AG04449 (cell line): ENCODE results near the gene DISC1.

Experiments used
- CTCF ChIA-PET: fragments of 350-600 bp; formaldehyde crosslinking; extraction: SDS; loops from one replicate; lab custom pipeline; 2021; ENCODE audit warnings: antibody characterized with exemption; lab: Yijun Ruan, JAX
- POLR2A ChIA-PET: fragments of 400-600, 350-600 bp; formaldehyde crosslinking; extraction: SDS; loops from one replicate; lab custom pipeline; 2020; ENCODE audit warnings: antibody characterized with exemption, inconsistent platforms; lab: Yijun Ruan, JAX
- DNase-seq: peaks from one replicate; pipeline ENCODE4 v3.0.0-alpha.2; 2010; ENCODE audit warnings: low read depth, low spot score
- H3K4me3 ChIP-seq: 2 replicates; pipeline ENCODE4 v1.5.1; 2011; ENCODE audit warnings: low read depth, mild to moderate bottlenecking, control low read depth, low read length
- TF ChIP-seq, protein P1 (sequence below): IDR thresholded peaks from one replicate; pipeline ENCODE4 v1.5.1; 2011; ENCODE audit warnings: mild to moderate bottlenecking, moderate library complexity, low read length, control low read depth, inconsistent platforms; ENCODE audit not compliant: insufficient read depth; ENCODE audit errors: missing control alignments

DISC1 gene

DNA sequence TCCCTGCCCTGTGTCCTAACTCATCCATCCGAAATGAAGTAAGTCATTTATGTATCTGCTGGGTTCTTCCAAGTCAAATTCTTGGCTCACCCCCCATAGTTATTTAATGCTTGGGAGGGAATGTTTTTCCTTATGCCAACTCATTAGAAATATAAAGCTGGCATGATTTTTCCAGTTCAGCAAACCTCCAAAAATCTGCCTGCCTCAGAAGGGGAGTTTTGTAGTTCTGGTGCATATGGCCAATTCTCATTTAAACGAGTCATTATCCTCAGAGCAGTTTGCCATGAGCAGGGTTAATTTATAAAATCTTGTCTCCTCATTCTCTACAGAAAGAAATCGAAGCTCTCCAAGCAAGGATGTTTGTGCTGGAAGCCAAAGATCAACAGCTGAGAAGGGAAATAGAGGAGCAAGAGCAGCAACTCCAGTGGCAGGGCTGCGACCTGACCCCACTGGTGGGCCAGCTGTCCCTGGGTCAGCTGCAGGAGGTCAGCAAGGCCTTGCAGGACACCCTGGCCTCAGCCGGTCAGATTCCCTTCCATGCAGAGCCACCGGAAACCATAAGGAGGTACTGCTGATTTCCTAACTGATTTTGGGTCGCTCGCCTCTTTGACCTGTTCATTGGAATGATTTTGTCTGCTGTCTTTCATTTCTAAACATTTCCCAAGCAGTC, 144.1 kb downstream of the DISC1 start:
- no peak for DNase-seq
- CTCF ChIA-PET, result interaction anchor here (0.8 to 7.7 kb wide), 2 partner anchors 9 to 13 kb away, joined by 3 to 69 read pairs; no protein-coding TSS in a partner anchor
- TF ChIP-seq, protein P1, sequence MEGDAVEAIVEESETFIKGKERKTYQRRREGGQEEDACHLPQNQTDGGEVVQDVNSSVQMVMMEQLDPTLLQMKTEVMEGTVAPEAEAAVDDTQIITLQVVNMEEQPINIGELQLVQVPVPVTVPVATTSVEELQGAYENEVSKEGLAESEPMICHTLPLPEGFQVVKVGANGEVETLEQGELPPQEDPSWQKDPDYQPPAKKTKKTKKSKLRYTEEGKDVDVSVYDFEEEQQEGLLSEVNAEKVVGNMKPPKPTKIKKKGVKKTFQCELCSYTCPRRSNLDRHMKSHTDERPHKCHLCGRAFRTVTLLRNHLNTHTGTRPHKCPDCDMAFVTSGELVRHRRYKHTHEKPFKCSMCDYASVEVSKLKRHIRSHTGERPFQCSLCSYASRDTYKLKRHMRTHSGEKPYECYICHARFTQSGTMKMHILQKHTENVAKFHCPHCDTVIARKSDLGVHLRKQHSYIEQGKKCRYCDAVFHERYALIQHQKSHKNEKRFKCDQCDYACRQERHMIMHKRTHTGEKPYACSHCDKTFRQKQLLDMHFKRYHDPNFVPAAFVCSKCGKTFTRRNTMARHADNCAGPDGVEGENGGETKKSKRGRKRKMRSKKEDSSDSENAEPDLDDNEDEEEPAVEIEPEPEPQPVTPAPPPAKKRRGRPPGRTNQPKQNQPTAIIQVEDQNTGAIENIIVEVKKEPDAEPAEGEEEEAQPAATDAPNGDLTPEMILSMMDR, result no peak
- no peak overlapping the region for H3K4me3 ChIP-seq
- POLR2A ChIA-PET, result no interaction called here

DNA sequence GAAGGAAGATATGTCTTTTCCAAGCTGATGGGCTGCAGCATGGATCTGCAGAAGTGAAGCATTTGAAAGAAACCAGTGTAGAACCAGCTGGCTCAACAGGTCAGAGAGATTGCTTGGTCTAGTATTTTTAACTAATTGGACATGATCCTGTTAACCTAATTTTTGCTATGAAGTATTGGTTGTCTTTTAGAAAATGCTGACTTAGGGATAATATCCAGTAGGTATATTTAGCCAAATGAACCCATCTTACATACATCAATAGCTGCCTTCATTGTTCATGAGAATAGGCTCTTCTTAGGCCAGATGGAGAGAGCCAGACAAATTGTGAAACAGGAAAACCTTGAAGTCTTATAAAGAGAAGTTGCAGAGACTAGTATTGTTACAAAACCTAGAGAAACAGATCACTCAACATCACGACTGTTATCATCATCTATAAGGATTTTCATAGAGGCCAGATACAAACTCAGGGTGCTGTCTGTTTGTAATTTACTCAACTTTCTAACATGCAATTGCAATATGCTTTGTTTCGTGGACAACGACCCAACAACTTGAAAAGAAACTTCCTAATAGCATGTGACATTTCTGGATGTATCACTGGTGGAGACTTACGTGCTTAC, 148.2 kb downstream of the DISC1 start:
- ChIA-PET CTCF (interaction anchor here (1.1 to 7.7 kb wide), 6 partner anchors 8 to 32 kb away, joined by 3 to 69 read pairs (median 8); no protein-coding TSS in a partner anchor), POLR2A (no interaction called here)
- H3K4me3 ChIP-seq, result no peak overlapping the region
- TF ChIP-seq, protein P1, result no peak
- no peak for DNase-seq

DNA sequence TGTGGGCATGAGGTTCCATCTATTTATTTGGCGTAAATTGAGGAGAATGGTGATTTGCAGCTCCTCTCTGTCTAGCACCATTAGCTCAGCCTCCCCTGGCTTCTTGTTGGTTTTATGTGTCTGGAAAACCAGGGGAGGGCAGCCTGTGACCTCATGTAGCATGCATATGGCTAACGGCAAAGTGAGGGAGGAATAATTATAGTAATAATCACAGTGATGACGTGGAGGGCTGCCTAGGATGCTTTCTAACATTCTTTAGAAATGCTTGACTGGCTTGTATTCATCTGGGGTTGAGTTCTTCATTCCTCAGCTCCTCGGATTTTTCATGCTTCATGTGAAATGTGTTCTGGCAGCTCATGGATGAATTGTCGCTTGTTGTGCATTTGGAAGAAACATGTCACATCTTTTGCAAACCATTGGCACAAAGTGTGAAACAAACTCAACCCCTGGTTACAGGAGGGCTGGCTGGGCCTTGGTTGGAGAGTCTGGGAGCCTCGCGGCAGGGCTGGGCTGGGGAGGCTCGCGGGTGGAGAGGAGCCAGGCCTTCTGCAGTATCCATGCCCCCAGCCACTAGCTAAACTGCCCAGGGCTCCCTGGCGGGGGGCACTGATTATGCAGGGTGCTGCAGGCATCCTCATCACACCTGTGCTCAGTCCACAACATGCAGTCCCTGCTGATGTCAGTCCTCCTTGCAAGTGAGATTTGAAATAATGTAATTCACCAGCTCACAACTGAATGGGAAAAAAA, 149.6 kb downstream of the DISC1 start:
- TF ChIP-seq, protein P1, result peak; percentile 0
- peak; percentile 89 for DNase-seq
- ChIA-PET CTCF (interaction anchor here (1.2 to 7.7 kb wide), 6 partner anchors 9 to 94 kb away, joined by 3 to 69 read pairs (median 8); no protein-coding TSS in a partner anchor), POLR2A (interaction anchor here (0.8 kb wide), 1 partner anchor 23 kb away, joined by 5 read pairs; no protein-coding TSS in a partner anchor)
- no peak overlapping the region for H3K4me3 ChIP-seq

DNA sequence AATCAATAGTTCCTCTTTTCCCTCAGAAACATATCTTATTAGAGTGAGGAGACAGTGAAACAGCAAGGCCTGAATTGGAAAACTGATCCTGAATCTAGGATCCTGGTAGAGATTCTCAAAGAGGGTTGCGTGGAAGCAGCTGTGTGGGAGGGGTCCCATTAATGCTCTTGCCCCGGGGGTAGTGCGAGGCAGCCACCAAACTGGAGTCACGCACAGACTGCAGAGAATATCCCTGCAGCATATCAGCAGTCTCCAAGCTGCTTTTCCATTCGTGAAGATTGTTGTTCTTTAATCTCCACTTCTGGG, 150.1 kb downstream of the DISC1 start:
- no peak overlapping the region for H3K4me3 ChIP-seq
- ChIA-PET CTCF (interaction anchor here (1.2 to 7.7 kb wide), 5 partner anchors 8 to 94 kb away, joined by 3 to 69 read pairs (median 10); no protein-coding TSS in a partner anchor), POLR2A (no interaction called here)
- TF ChIP-seq, protein P1, result no peak
- no peak for DNase-seq

DNA sequence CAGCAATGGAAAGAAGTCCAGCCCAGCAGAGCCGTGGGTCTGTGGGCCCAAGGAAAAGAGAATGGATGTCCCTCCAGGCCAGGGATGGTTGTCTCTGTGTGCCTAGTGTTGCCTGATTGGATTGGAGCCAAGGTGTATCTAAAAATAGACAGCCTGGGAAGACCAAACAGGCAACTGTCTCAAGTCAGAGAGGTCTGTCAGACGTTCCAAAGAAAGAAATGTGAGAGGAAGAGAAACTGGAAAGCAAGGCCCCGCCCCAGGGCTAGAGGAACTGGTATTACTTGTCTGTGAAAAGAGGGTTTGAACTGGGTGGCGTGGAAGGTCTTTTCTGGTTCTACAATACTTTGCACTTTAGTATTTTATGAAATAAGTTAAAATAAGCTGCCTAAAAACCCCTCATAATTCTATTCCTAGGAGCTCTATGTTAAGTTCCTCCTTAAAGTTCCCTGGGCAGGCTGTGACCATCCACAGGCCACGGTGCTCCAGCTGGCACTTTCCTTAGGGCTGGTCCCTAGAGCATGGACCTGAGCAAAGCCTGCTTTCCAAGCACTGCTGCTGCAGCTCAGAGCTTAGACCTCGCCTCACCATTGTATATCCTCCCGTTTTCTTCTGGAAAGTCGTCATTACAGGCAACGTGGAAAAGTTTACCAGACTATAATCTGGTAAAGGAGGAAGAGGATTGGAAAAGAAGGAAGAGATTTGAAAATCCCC, 151.6 kb downstream of the DISC1 start:
- no peak for DNase-seq
- H3K4me3 ChIP-seq, result no peak overlapping the region
- ChIA-PET POLR2A (no interaction called here), CTCF (interaction anchor here (1.0 to 2.0 kb wide), 2 partner anchors 21 to 28 kb away, joined by 3 to 9 read pairs; no protein-coding TSS in a partner anchor)
- TF ChIP-seq, protein P1, result no peak
